Endodermal cell (in vitro differentiated cells): Measurements from ENCODE around the gene DMRT2. TPM values are rescaled to one million over a fixed set of nuclear protein-coding genes. Genes with fewer than 3 reads are reported as not detected.

Source experiments
- DNase-seq: peaks from one replicate; pipeline ENCODE4 v3.0.0-alpha.2; 2017
- H3K27ac ChIP-seq: 2 replicates; pipeline ENCODE4 v1.5.1; 2013; ENCODE audit warnings: mild to moderate bottlenecking, low read depth, low read length, moderate library complexity
- H3K27me3 ChIP-seq: 2 replicates; pipeline ENCODE4 v1.6.1; 2013; ENCODE audit warnings: mild to moderate bottlenecking, low read length, moderate library complexity; ENCODE audit not compliant: insufficient read depth, control insufficient read depth, poor library complexity, severe bottlenecking
- H3K36me3 ChIP-seq: 2 replicates; pipeline ENCODE4 v1.7.0; 2013; ENCODE audit warnings: mild to moderate bottlenecking, low read length, moderate library complexity; ENCODE audit not compliant: control insufficient read depth, insufficient read depth
- H3K4me1 ChIP-seq: one replicate; pipeline ENCODE4 v1.7.0; 2013; ENCODE audit warnings: low read length; ENCODE audit not compliant: control insufficient read depth, insufficient read depth
- H3K4me3 ChIP-seq: 2 replicates; pipeline ENCODE4 v1.5.1; 2013; ENCODE audit warnings: mild to moderate bottlenecking, low read length, moderate library complexity
- H3K9ac ChIP-seq: 2 replicates; pipeline ENCODE4 v1.6.1; 2013; ENCODE audit warnings: mild to moderate bottlenecking, low read length, moderate library complexity; ENCODE audit not compliant: poor library complexity, severe bottlenecking; ENCODE audit errors: extremely low read depth
- H3K9me3 ChIP-seq: 2 replicates; pipeline ENCODE4 v1.6.1; 2013; ENCODE audit warnings: mild to moderate bottlenecking, low read length, moderate library complexity; ENCODE audit not compliant: control insufficient read depth
- H3K27ac Mint-ChIP-seq: 2 replicates; pipeline ENCODE4 v1.8.0; 2020; ENCODE audit warnings: mixed read lengths
- H3K27me3 Mint-ChIP-seq: 2 replicates; pipeline ENCODE4 v1.8.0; 2021; ENCODE audit warnings: mild to moderate bottlenecking, mixed read lengths; ENCODE audit not compliant: insufficient read depth
- H3K36me3 Mint-ChIP-seq: 2 replicates; pipeline ENCODE4 v1.8.0; 2020; ENCODE audit warnings: low read depth, mixed read lengths
- H3K4me1 Mint-ChIP-seq: 2 replicates; pipeline ENCODE4 v1.8.0; 2020; ENCODE audit warnings: mixed read lengths
- H3K4me3 Mint-ChIP-seq: 2 replicates; pipeline ENCODE4 v1.8.0; 2020; ENCODE audit warnings: mild to moderate bottlenecking, moderate library complexity, mixed read lengths
- H3K9me3 Mint-ChIP-seq: 2 replicates; pipeline ENCODE4 v1.8.0; 2020; ENCODE audit warnings: mild to moderate bottlenecking, mixed read lengths
- WGBS, 2 experiments: methylation state at CpG; one replicate each; pipeline versions ENCODE4 v1.1.5 to v1.1.7; 2013; ENCODE audit warnings: missing lambda C conversion rate in 2 of 2, mixed read lengths in 1 of 2; ENCODE audit not compliant: insufficient coverage in 1 of 2, insufficient read length in 1 of 2; 5-methylcytosine and 5-hydroxymethylcytosine counted together
- total RNA-seq, 2 donors: library from RNA; stranded (reverse); fragmentation: NEBNext Ultra II Directional in 1 of 2; extraction: Animal tissue kit (Norgen Biotek cat#: 25700) in 1 of 2; gene quantifications; 2 replicates in 1 of 2; 3 replicates in 1 of 2; pipeline ENCODE4 v1.2.1, GENCODE V29; 2021
- TF ChIP-seq, protein P1 (sequence below): fragments of 200-600 bp; sonication (generic); conservative IDR thresholded peaks from 2 replicates; pipeline ENCODE4 v1.5.0; 2021; ENCODE audit warnings: antibody characterized with exemption, mild to moderate bottlenecking

The DMRT2 gene
- total RNA-seq, 2 donors from 2014 or later: 0.24 TPM; not detected in 1

DNA sequence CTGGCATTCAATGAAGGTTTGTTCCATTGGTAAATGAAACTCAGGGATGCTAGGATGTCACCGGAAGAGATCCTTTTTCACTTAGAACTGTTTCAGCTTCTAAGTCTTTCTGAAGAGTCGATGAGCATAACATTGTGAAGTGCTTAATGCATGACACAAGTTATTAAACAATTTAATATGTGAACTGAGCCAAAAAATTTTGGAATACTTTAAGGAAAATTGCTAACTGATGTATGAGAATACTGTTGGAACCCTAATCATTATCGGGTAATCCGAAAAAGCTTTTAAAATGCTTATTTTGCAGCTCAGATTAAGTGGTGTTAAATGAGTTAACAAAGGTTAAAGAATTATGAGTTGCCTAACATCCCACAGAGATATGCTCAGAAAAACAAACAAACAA, 34.9 kb downstream of the DMRT2 start:
- TF ChIP-seq, protein P1, sequence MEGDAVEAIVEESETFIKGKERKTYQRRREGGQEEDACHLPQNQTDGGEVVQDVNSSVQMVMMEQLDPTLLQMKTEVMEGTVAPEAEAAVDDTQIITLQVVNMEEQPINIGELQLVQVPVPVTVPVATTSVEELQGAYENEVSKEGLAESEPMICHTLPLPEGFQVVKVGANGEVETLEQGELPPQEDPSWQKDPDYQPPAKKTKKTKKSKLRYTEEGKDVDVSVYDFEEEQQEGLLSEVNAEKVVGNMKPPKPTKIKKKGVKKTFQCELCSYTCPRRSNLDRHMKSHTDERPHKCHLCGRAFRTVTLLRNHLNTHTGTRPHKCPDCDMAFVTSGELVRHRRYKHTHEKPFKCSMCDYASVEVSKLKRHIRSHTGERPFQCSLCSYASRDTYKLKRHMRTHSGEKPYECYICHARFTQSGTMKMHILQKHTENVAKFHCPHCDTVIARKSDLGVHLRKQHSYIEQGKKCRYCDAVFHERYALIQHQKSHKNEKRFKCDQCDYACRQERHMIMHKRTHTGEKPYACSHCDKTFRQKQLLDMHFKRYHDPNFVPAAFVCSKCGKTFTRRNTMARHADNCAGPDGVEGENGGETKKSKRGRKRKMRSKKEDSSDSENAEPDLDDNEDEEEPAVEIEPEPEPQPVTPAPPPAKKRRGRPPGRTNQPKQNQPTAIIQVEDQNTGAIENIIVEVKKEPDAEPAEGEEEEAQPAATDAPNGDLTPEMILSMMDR: no peak
- 98 to 100% methylated on average over 4 of the region's 4 CpGs for WGBS, 2 experiments

DNA sequence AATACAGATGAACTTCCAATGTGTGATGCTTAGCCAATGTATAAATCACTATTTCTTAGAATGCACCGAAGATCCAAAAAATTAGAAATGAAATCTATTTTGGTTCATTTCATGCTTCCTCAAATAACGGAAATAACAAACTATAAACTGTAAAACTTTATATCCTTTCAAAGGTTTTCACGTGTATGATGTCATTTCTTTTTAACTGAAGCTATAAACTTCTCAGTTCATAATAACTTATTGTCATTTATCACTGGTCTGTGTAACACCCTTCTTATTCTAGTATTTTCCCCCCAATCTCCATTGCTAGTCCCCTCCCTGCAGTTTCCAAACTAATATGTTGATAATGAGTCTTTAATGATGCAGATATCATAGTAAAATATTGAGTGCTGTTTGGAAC, 36.4 kb downstream of the DMRT2 start:
- Mint-ChIP-seq H3K36me3 (no peaks in the 10 kb centered on the region), H3K4me3 (no peak overlapping the region), H3K4me1 (peaks cover 7% of the 10 kb centered on the region), H3K9me3 (no peaks in the 10 kb centered on the region), H3K27ac (no peak overlapping the region), H3K27me3 (peaks cover 36% of the 10 kb centered on the region)
- H3K4me3 ChIP-seq: no peak overlapping the region
- no peak overlapping the region for H3K9ac ChIP-seq
- no peaks in the 10 kb centered on the region for H3K9me3 ChIP-seq
- no peaks in the 10 kb centered on the region for H3K4me1 ChIP-seq
- peaks cover 19% of the 10 kb centered on the region for H3K27me3 ChIP-seq
- WGBS, 2 experiments: 86 to 89% methylated on average over 3 of the region's 3 CpGs
- TF ChIP-seq, protein P1: no peak
- H3K36me3 ChIP-seq: no peaks in the 10 kb centered on the region
- no peak overlapping the region for H3K27ac ChIP-seq
- no peak for DNase-seq

More for the DNA sequence above, 34.9 kb downstream of the DMRT2 start:
- Mint-ChIP-seq H3K4me1 (peaks cover 7% of the 10 kb centered on the region), H3K27ac (no peak overlapping the region), H3K9me3 (no peaks in the 10 kb centered on the region), H3K36me3 (no peaks in the 10 kb centered on the region), H3K4me3 (no peak overlapping the region), H3K27me3 (peaks cover 42% of the 10 kb centered on the region)
- no peak for DNase-seq
- Histone ChIP-seq H3K27me3 (peaks cover 27% of the 10 kb centered on the region), H3K4me3 (no peak overlapping the region), H3K4me1 (no peaks in the 10 kb centered on the region), H3K9ac (no peak overlapping the region), H3K36me3 (no peaks in the 10 kb centered on the region), H3K9me3 (no peaks in the 10 kb centered on the region), H3K27ac (no peak overlapping the region)

DNA sequence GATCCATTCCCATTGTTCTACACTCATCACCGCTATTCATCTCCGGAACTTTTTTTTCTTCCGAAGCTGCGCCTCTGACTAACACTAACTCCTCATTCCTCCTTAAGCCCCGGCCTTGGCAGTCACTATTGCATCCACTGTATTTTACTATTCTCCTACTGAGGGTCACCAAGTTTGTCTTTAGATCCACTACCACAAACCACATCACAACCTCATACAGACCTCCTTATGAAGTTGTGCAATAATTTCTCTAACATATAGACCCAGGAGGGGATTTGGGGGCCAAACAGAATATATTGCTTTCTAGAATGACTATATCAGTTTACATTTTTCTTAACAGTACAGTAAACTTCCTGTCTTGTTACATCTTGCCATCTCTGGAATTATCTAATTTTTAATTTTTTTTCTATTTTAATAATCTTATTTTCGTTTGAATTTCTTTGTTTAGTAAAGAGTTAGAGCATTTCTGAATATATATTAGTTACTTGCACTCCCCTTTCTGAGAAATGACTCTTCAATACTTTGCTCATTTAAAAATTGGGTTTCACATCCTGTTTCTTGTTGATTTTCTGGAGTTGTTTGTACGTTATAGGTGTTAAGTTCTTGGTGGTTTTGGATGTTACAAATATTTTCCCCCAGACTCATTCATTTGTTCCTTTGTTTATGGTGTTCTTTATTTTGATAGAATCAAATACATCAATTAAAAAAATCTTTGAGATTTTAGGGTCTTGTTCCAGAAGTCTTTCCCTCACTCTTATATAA, 37.1 kb downstream of the DMRT2 start:
- Histone ChIP-seq H3K4me3 (no peak overlapping the region), H3K27ac (no peak overlapping the region), H3K9ac (no peak overlapping the region), H3K4me1 (no peaks in the 10 kb centered on the region), H3K27me3 (peaks cover 15% of the 10 kb centered on the region), H3K9me3 (no peaks in the 10 kb centered on the region), H3K36me3 (no peaks in the 10 kb centered on the region)
- Mint-ChIP-seq H3K27ac (no peak overlapping the region), H3K9me3 (no peaks in the 10 kb centered on the region), H3K4me1 (peaks cover 7% of the 10 kb centered on the region), H3K27me3 (peaks cover 32% of the 10 kb centered on the region), H3K36me3 (no peaks in the 10 kb centered on the region), H3K4me3 (no peak overlapping the region)
- WGBS, 2 experiments: 80 to 96% methylated on average over 1 to 6 of the region's 7 CpGs
- TF ChIP-seq, protein P1: no peak
- DNase-seq: no peak
